ENCODE measurements around the gene USP43. TPM values are rescaled to one million over a fixed set of nuclear protein-coding genes. Genes with fewer than 3 reads are reported as not detected.

USP43 gene
- total and polyA plus RNA-seq, 2 experiments from 2014 or later: 0.08 TPM; not detected in 1

DNA sequence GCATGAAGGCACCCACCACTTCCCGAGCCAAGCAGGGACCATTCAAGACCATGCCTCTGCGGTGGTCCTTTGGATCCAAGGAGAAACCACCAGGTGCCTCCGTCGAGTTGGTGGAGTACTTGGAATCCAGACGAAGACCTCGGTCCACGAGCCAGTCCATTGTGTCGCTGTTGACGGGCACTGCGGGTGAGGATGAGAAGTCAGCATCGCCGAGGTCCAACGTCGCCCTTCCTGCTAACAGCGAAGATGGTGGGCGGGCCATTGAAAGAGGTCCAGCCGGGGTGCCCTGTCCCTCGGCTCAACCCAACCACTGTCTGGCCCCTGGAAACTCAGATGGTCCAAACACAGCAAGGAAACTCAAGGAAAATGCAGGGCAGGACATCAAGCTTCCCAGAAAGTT is 82.7 kb downstream of the USP43 start:
- H3K27me3 ChIP-seq (replicated peaks; ENCODE audit: insufficient read depth): peaks cover 14% of the 10 kb centered on the region
- H3K9me2 ChIP-seq (ENCODE audit: insufficient read depth): no peaks in the 10 kb centered on the region
- H2AFZ ChIP-seq: no peak overlapping the region
- H3K9ac ChIP-seq: no peak overlapping the region
- no peak for DNase-seq
- no peak for TF ChIP-seq EZH2phosphoT487 (IDR thresholded peaks at IDR 0.05; ENCODE audit: insufficient read depth, low read depth)
- no peak for TF ChIP-seq EZH2 (IDR thresholded peaks at IDR 0.05; ENCODE audit: insufficient read depth, poor library complexity, severe bottlenecking)
- no peaks in the 10 kb centered on the region for H3K9me3 ChIP-seq (ENCODE audit: low read depth)
- H3K4me3 ChIP-seq: no peak overlapping the region
- H4K20me1 ChIP-seq (ENCODE audit: insufficient read depth): no peaks in the 10 kb centered on the region
- no peak overlapping the region for H3K4me2 ChIP-seq (ENCODE audit: unreplicated experiment)
- 68 to 69% methylated on average over 18 of the region's 18 CpGs for WGBS, 2 experiments (ENCODE audit: low coverage in 1 of 2, low lambda C conversion rate in 2 of 2, missing lambda C conversion rate in 2 of 2)
- H3F3A ChIP-seq (ENCODE audit: insufficient read depth): no peaks in the 10 kb centered on the region
- H3K36me3 ChIP-seq (ENCODE audit: low read depth): no peaks in the 10 kb centered on the region
- H3K4me1 ChIP-seq (ENCODE audit: insufficient read depth): no peaks in the 10 kb centered on the region; the same call in 1 of the 2 replicates
- H3K79me2 ChIP-seq (ENCODE audit: insufficient read depth): no peaks in the 10 kb centered on the region
- no peak overlapping the region for H3K27ac ChIP-seq
- in situ Hi-C loops (cut with MboI): loop anchor here (10.0 kb wide), 1 partner anchor 57 kb away; no protein-coding TSS in a partner anchor

GRCh38 chr17:9728564-9728963 is 83.2 kb downstream of the USP43 start:
- in situ Hi-C loops (cut with MboI): loop anchor here (10.0 kb wide), 1 partner anchor 56 kb away; no protein-coding TSS in a partner anchor
- TF ChIP-seq EZH2 (IDR thresholded peaks at IDR 0.05; ENCODE audit: insufficient read depth, poor library complexity, severe bottlenecking): no peak
- no peak for TF ChIP-seq EZH2phosphoT487 (IDR thresholded peaks at IDR 0.05; ENCODE audit: insufficient read depth, low read depth)
- Histone ChIP-seq H3K9ac (no peak overlapping the region), H3K4me3 (no peak overlapping the region), H4K20me1 (ENCODE audit: insufficient read depth) (no peaks in the 10 kb centered on the region), H3K79me2 (ENCODE audit: insufficient read depth) (no peaks in the 10 kb centered on the region), H3K9me2 (ENCODE audit: insufficient read depth) (no peaks in the 10 kb centered on the region), H3K27ac (no peak overlapping the region), H3F3A (ENCODE audit: insufficient read depth) (no peaks in the 10 kb centered on the region), H3K4me2 (ENCODE audit: unreplicated experiment) (no peak overlapping the region), H3K27me3 (replicated peaks; ENCODE audit: insufficient read depth) (peaks cover 14% of the 10 kb centered on the region), H2AFZ (no peak overlapping the region), H3K36me3 (ENCODE audit: low read depth) (no peaks in the 10 kb centered on the region), H3K9me3 (ENCODE audit: low read depth) (no peaks in the 10 kb centered on the region), H3K4me1 (ENCODE audit: insufficient read depth) (no peaks in the 10 kb centered on the region; the same call in 1 of the 2 replicates)
- DNase-seq: no peak
- 54% methylated on average over 12 of the region's 12 CpGs for WGBS, 2 experiments (ENCODE audit: low coverage in 1 of 2, low lambda C conversion rate in 2 of 2, missing lambda C conversion rate in 2 of 2)

DNA sequence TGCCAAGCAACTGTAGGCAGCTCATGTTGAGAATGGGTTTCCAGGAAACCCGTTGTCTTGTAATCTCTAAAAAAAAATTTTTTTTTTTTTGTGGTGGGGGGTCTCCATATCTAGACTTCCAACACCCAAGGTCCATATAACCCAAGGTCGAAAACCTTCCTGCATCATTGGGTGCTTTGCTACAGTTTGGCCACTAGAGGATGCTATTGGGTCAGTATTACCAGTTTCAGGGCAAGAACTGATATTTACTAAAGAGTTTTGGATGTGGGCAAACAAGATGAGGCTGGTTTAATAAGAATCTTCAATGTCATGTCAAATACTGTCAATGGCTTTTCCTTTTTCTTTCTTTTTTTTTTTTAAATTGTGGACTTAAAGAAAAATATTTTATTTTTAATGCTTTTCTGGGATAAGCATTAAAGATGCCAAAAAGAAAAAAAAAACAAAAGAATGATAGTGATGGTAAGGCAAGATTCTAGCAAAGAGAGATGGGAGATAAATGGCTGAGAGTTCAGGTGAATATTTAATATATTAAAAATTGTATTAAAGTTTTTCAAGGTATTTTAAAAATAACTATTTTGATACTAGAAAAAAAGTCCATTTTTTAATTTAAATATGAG is 83.8 kb downstream of the USP43 start:
- DNase-seq: peak; percentile 61
- no peak overlapping the region for H3K4me2 ChIP-seq (ENCODE audit: unreplicated experiment)
- H3K27ac ChIP-seq: no peak overlapping the region
- H3K9ac ChIP-seq: no peak overlapping the region
- no peak for TF ChIP-seq EZH2 (IDR thresholded peaks at IDR 0.05; ENCODE audit: insufficient read depth, poor library complexity, severe bottlenecking)
- TF ChIP-seq EZH2phosphoT487 (IDR thresholded peaks at IDR 0.05; ENCODE audit: insufficient read depth, low read depth): no peak
- no peaks in the 10 kb centered on the region for H3F3A ChIP-seq (ENCODE audit: insufficient read depth)
- H3K9me2 ChIP-seq (ENCODE audit: insufficient read depth): no peaks in the 10 kb centered on the region
- H4K20me1 ChIP-seq (ENCODE audit: insufficient read depth): no peaks in the 10 kb centered on the region
- in situ Hi-C loops (cut with MboI): loop anchor here (10.0 kb wide), 1 partner anchor 56 kb away; no protein-coding TSS in a partner anchor
- no peaks in the 10 kb centered on the region; the same call in 1 of the 2 replicates for H3K4me1 ChIP-seq (ENCODE audit: insufficient read depth)
- no peak overlapping the region for H2AFZ ChIP-seq
- 0 to 4% methylated on average over 2 of the region's 2 CpGs for WGBS, 2 experiments (ENCODE audit: low coverage in 1 of 2, low lambda C conversion rate in 2 of 2, missing lambda C conversion rate in 2 of 2)
- no peaks in the 10 kb centered on the region for H3K79me2 ChIP-seq (ENCODE audit: insufficient read depth)
- H3K4me3 ChIP-seq: no peak overlapping the region
- no peaks in the 10 kb centered on the region for H3K36me3 ChIP-seq (ENCODE audit: low read depth)
- H3K9me3 ChIP-seq (ENCODE audit: low read depth): no peaks in the 10 kb centered on the region
- H3K27me3 ChIP-seq (replicated peaks; ENCODE audit: insufficient read depth): peaks cover 14% of the 10 kb centered on the region

GRCh38 chr17:9729735-9730420 is 84.6 kb downstream of the USP43 start:
- Histone ChIP-seq H3K27ac (no peak overlapping the region), H3K4me2 (ENCODE audit: unreplicated experiment) (no peak overlapping the region), H3K36me3 (ENCODE audit: low read depth) (no peaks in the 10 kb centered on the region), H3K9ac (no peak overlapping the region), H3K4me3 (no peak overlapping the region), H3F3A (ENCODE audit: insufficient read depth) (no peaks in the 10 kb centered on the region), H3K79me2 (ENCODE audit: insufficient read depth) (no peaks in the 10 kb centered on the region), H2AFZ (no peak overlapping the region), H3K4me1 (ENCODE audit: insufficient read depth) (no peaks in the 10 kb centered on the region; the same call in 1 of the 2 replicates), H3K9me2 (ENCODE audit: insufficient read depth) (no peaks in the 10 kb centered on the region), H3K27me3 (replicated peaks; ENCODE audit: insufficient read depth) (peaks cover 14% of the 10 kb centered on the region), H3K9me3 (ENCODE audit: low read depth) (no peaks in the 10 kb centered on the region), H4K20me1 (ENCODE audit: insufficient read depth) (no peaks in the 10 kb centered on the region)
- 52 to 57% methylated on average over 11 of the region's 11 CpGs for WGBS, 2 experiments (ENCODE audit: low coverage in 1 of 2, low lambda C conversion rate in 2 of 2, missing lambda C conversion rate in 2 of 2)
- in situ Hi-C loops (cut with MboI): loop anchor here (10.0 kb wide), 1 partner anchor 55 kb away; no protein-coding TSS in a partner anchor
- no peak for TF ChIP-seq EZH2 (IDR thresholded peaks at IDR 0.05; ENCODE audit: insufficient read depth, poor library complexity, severe bottlenecking)
- no peak for TF ChIP-seq EZH2phosphoT487 (IDR thresholded peaks at IDR 0.05; ENCODE audit: insufficient read depth, low read depth)
- peak; percentile 14 for DNase-seq
